Measurements from ENCODE around the gene PCNX1. TPM values are rescaled to one million over a fixed set of nuclear protein-coding genes. Genes with fewer than 3 reads are reported as not detected.

The PCNX1 gene
- total RNA-seq, 1 donor from 2014 or later = 62.5 TPM

DNA sequence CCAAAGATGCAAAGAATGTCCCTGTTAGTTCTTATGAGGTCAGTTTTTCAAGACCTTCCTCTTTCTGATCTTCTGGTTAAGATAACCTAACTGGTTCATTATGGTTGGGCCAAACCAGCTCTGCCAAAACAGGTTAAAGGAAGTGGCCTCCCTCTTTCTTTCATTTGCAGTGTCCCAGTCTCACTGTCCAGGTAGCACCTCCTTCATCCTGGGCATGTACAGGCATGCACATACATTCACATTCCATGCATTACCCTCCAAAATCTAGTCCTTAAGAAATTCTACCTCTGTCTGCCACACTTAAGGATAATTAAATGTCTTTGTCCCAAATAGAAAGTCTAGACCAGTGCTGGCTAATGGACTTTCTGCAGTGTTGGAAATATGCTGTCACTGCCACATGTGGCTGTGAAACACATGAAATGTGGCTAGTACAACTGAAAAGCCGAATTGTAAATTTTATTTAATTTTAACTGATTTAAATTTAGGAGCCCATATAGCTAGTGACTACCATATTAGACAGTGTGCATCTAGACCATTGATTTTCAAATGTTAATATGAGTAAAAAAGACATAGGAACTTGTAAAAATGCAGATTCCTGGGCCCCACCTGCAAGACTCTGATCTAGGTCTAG, 169.3 kb downstream of the PCNX1 start:
- H3K4me1 Mint-ChIP-seq (ENCODE audit: low read depth, unreplicated experiment) = no peaks in the 10 kb centered on the region
- no peak for DNase-seq
- TF ChIP-seq, protein P1, sequence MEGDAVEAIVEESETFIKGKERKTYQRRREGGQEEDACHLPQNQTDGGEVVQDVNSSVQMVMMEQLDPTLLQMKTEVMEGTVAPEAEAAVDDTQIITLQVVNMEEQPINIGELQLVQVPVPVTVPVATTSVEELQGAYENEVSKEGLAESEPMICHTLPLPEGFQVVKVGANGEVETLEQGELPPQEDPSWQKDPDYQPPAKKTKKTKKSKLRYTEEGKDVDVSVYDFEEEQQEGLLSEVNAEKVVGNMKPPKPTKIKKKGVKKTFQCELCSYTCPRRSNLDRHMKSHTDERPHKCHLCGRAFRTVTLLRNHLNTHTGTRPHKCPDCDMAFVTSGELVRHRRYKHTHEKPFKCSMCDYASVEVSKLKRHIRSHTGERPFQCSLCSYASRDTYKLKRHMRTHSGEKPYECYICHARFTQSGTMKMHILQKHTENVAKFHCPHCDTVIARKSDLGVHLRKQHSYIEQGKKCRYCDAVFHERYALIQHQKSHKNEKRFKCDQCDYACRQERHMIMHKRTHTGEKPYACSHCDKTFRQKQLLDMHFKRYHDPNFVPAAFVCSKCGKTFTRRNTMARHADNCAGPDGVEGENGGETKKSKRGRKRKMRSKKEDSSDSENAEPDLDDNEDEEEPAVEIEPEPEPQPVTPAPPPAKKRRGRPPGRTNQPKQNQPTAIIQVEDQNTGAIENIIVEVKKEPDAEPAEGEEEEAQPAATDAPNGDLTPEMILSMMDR (IDR thresholded peaks at IDR 0.05; ENCODE audit: partially characterized antibody, unreplicated experiment) = no peak
- no peak overlapping the region for H3K4me3 Mint-ChIP-seq (ENCODE audit: unreplicated experiment)
- H3K27me3 Mint-ChIP-seq (ENCODE audit: unreplicated experiment) = no peaks in the 10 kb centered on the region
- H3K9me3 Mint-ChIP-seq (ENCODE audit: unreplicated experiment) = peaks cover 5% of the 10 kb centered on the region
- no peak overlapping the region for H3K27ac Mint-ChIP-seq (ENCODE audit: unreplicated experiment)
- H3K36me3 Mint-ChIP-seq (ENCODE audit: unreplicated experiment) = peaks cover 31% of the 10 kb centered on the region

DNA sequence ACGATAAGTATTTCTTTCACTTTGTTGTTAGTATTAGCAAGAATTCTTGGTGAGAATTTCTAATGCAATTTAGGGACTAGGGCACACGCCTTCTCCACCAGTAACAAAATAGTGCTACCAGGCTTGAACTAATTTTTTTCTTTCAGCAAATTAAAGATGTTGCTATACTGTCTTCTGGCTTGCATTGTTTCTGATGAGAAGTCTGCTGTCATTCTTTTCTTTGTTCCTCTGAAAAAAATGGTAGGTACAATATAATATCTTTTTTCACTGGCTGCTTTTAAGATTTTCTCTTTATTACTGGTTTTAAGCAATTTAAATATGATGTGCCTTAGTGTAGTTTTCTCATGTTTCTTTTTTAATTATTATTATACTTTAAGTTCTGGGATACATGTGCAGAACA, 171.2 kb downstream of the PCNX1 start:
- no peaks in the 10 kb centered on the region for H3K27me3 Mint-ChIP-seq (ENCODE audit: unreplicated experiment)
- peaks cover 5% of the 10 kb centered on the region for H3K9me3 Mint-ChIP-seq (ENCODE audit: unreplicated experiment)
- no peaks in the 10 kb centered on the region for H3K4me1 Mint-ChIP-seq (ENCODE audit: low read depth, unreplicated experiment)
- DNase-seq = no peak
- H3K27ac Mint-ChIP-seq (ENCODE audit: unreplicated experiment) = no peak overlapping the region
- TF ChIP-seq, protein P1 (IDR thresholded peaks at IDR 0.05; ENCODE audit: partially characterized antibody, unreplicated experiment) = no peak
- H3K36me3 Mint-ChIP-seq (ENCODE audit: unreplicated experiment) = peaks cover 31% of the 10 kb centered on the region
- no peak overlapping the region for H3K4me3 Mint-ChIP-seq (ENCODE audit: unreplicated experiment)

DNA sequence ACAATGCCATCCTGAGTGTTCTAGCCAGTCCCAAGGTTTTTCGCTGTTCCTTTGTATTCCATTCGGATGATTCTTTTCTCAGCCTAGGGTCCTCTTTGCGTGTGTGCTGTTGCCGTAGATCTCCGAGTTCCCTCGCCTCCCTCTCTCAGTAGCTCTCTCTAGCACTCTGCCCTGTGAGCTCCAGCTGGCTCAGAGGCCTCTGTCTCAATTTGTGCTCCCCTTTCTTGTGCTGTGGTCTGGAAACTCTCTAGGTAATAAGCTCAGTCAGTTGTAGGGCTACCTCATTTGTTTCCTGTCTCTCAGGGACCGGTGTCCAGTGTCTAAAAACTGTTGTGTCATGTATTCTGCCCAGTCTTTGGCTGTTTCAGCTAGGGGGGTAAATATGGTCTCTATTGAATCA, 179.3 kb downstream of the PCNX1 start:
- TF ChIP-seq, protein P1 (IDR thresholded peaks at IDR 0.05; ENCODE audit: partially characterized antibody, unreplicated experiment) = no peak
- Mint-ChIP-seq H3K9me3 (ENCODE audit: unreplicated experiment) (no peaks in the 10 kb centered on the region), H3K27me3 (ENCODE audit: unreplicated experiment) (no peaks in the 10 kb centered on the region), H3K4me3 (ENCODE audit: unreplicated experiment) (no peak overlapping the region), H3K36me3 (ENCODE audit: unreplicated experiment) (no peaks in the 10 kb centered on the region), H3K27ac (ENCODE audit: unreplicated experiment) (peak overlapping the region; percentile 56), H3K4me1 (ENCODE audit: low read depth, unreplicated experiment) (peaks cover 6% of the 10 kb centered on the region)
- DNase-seq = no peak

DNA sequence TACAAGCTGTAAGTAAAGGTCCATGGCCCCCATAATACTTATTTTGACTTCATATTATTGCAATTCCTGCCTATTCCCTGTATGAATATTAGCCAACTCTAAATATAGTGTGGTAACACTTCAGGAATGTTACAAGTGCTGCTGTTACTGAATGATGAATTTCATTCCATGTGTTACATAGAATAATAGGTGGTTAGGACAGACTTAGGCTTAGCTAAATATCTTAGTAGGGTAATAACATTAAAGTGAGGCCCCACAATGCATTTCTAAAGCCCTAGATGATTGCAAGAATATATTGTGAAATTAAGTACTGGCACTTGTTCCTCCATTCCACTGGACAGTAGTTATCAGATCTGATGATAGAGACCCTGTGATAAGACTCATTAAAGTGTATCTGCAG, 182.7 kb downstream of the PCNX1 start:
- H3K4me1 Mint-ChIP-seq (ENCODE audit: low read depth, unreplicated experiment) = peaks cover 6% of the 10 kb centered on the region
- no peak overlapping the region for H3K4me3 Mint-ChIP-seq (ENCODE audit: unreplicated experiment)
- TF ChIP-seq, protein P1 (IDR thresholded peaks at IDR 0.05; ENCODE audit: partially characterized antibody, unreplicated experiment) = no peak
- no peak overlapping the region for H3K27ac Mint-ChIP-seq (ENCODE audit: unreplicated experiment)
- H3K36me3 Mint-ChIP-seq (ENCODE audit: unreplicated experiment) = no peaks in the 10 kb centered on the region
- H3K9me3 Mint-ChIP-seq (ENCODE audit: unreplicated experiment) = no peaks in the 10 kb centered on the region
- no peak for DNase-seq
- H3K27me3 Mint-ChIP-seq (ENCODE audit: unreplicated experiment) = no peaks in the 10 kb centered on the region

DNA sequence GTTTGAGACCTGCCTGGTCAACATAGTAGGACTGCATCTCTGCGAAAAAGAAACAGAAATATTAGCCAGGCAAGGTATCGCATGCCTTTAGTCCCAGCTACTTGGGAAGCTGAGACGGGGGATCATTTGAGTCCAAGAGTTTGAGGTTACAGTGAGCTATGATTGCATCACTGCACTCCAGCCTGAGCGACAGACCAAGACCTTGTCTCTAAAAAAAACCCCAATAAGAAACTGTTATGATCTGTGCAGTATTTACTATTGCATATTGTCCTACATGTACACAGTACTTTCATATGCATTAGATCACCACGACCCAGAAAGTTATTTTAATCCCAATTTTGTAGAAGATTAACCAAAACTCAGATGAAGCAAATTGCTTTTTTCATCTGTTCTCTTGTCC, 187.5 kb downstream of the PCNX1 start:
- peaks cover 4% of the 10 kb centered on the region for H3K36me3 Mint-ChIP-seq (ENCODE audit: unreplicated experiment)
- no peak overlapping the region for H3K4me3 Mint-ChIP-seq (ENCODE audit: unreplicated experiment)
- peaks cover 2% of the 10 kb centered on the region for H3K4me1 Mint-ChIP-seq (ENCODE audit: low read depth, unreplicated experiment)
- no peak for DNase-seq
- H3K27me3 Mint-ChIP-seq (ENCODE audit: unreplicated experiment) = no peaks in the 10 kb centered on the region
- H3K9me3 Mint-ChIP-seq (ENCODE audit: unreplicated experiment) = peaks cover 1% of the 10 kb centered on the region
- H3K27ac Mint-ChIP-seq (ENCODE audit: unreplicated experiment) = no peak overlapping the region
- TF ChIP-seq, protein P1 (IDR thresholded peaks at IDR 0.05; ENCODE audit: partially characterized antibody, unreplicated experiment) = no peak
